HepG2 (cell line): ENCODE data around the gene PRPF38B. TPM values are rescaled to one million over a fixed set of nuclear protein-coding genes. Genes with fewer than 3 reads are reported as not detected.
A peak's percentile ranks its signal among the peaks of the same experiment; 100 is the strongest.

Source experiments
- ATAC-seq: fragments of 200-7000 bp; cut with Tn5 transposase; 3 replicates; pipeline ENCODE4 v1.9.1; 2020; ENCODE audit warnings: mild to moderate bottlenecking, moderate library complexity
- BruUV-seq: library from RNA; stranded (reverse); fragments of 400-500 nt; replicated peaks from 2 replicates; lab custom pipeline; 2021; lab: Mats Ljungman, UMichigan
- CTCF ChIA-PET: fragments of 300-600 bp; formaldehyde crosslinking; extraction: SDS; loops from one replicate; lab custom pipeline; 2021; ENCODE audit warnings: low total read pairs, inconsistent platforms, low intra/inter-chr PET ratio; lab: Yijun Ruan, JAX
- POLR2A ChIA-PET: fragments of 350-600 bp; sonication (Branson Sonifier 250); formaldehyde crosslinking; loops from one replicate; lab custom pipeline; 2020; ENCODE audit warnings: antibody characterized with exemption, inconsistent platforms; lab: Yijun Ruan, JAX
- DNase-seq: peaks from one replicate; pipeline ENCODE4 v3.0.0-alpha.2; 2015; ENCODE audit warnings: low spot score
- FAIRE-seq: peaks from 3 replicates; lab custom pipeline; 2011; peaks lifted over from hg19 to GRCh38; lab: Jason Lieb, UNC
- H2AFZ ChIP-seq: one replicate; pipeline ENCODE4 v1.6.1; 2011; ENCODE audit warnings: low read length, inconsistent platforms
- H3K27ac ChIP-seq: fragments of 300-600 bp; 3 replicates; pipeline ENCODE4 v1.8.0; 2011; ENCODE audit warnings: mixed run types, mild to moderate bottlenecking, mixed read lengths, low read length, inconsistent platforms; ENCODE audit not compliant: insufficient read depth; ENCODE audit errors: extremely low read length
- H3K27me3 ChIP-seq, 2 experiments: fragments of 200-600 bp in 1 of 2; 2 replicates in 1 of 2; 3 replicates in 1 of 2; pipeline versions ENCODE4 v1.6.0 to v1.8.0; 2011; ENCODE audit warnings: low read length in 2 of 2, mild to moderate bottlenecking in 2 of 2, moderate library complexity in 2 of 2, inconsistent platforms in 1 of 2; ENCODE audit not compliant: insufficient read depth in 2 of 2, control insufficient read depth in 1 of 2
- H3K36me3 ChIP-seq, 2 experiments: fragments of 200-600 bp in 1 of 2; replicated peaks in 1 of 2; 2 replicates in 1 of 2; 3 replicates in 1 of 2; pipeline versions ENCODE4 v1.5.1 to v1.8.0; 2011; ENCODE audit warnings: low read length in 2 of 2, inconsistent platforms in 1 of 2; ENCODE audit not compliant: insufficient read depth in 2 of 2, control insufficient read depth in 1 of 2
- H3K4me1 ChIP-seq: 2 replicates; pipeline ENCODE4 v1.5.1; 2012; ENCODE audit warnings: low read length, inconsistent platforms; ENCODE audit not compliant: insufficient read depth
- H3K4me2 ChIP-seq: 2 replicates; pipeline ENCODE4 v1.6.0; 2011; ENCODE audit warnings: low read depth, low read length, inconsistent platforms
- H3K4me3 ChIP-seq, 3 experiments: fragments of 200-600 bp in 1 of 3; sonication (generic), shearing (Covaris generic) in 1 of 3; replicated peaks in 1 of 3; 2 replicates each; pipeline ENCODE4 v1.5.1; 2011 to 2016; ENCODE audit warnings: low read length in 3 of 3, inconsistent platforms in 2 of 3, low read depth in 2 of 3, mild to moderate bottlenecking in 2 of 3, control low read depth in 1 of 3, mixed read lengths in 1 of 3; ENCODE audit not compliant: insufficient read depth in 1 of 3
- H3K79me2 ChIP-seq: one replicate; pipeline ENCODE4 v1.6.1; 2011; ENCODE audit warnings: low read length, inconsistent platforms; ENCODE audit not compliant: insufficient read depth
- H3K9ac ChIP-seq: 2 replicates; pipeline ENCODE4 v1.6.0; 2011; ENCODE audit warnings: mild to moderate bottlenecking, low read depth, low read length, inconsistent platforms; ENCODE audit not compliant: insufficient read depth
- H3K9me3 ChIP-seq: 2 replicates; pipeline ENCODE4 v1.5.1; 2012; ENCODE audit warnings: mild to moderate bottlenecking, low read length
- H4K20me1 ChIP-seq: 2 replicates; pipeline ENCODE4 v1.6.0; 2011; ENCODE audit warnings: inconsistent platforms, mild to moderate bottlenecking, low read length, moderate library complexity; ENCODE audit not compliant: insufficient read depth
- ATF5 ChIP-seq: sonication (generic); formaldehyde crosslinking; IDR thresholded peaks from 2 replicates; pipeline ENCODE4 v1.4.0; 2020; ENCODE audit warnings: mild to moderate bottlenecking, low read depth, missing genetic modification reagents
- CBFB ChIP-seq: sonication (generic); formaldehyde crosslinking; IDR thresholded peaks from 2 replicates; pipeline ENCODE4 v1.4.0; 2020; ENCODE audit warnings: missing genetic modification reagents
- CHD4 ChIP-seq: fragments of 200-600 bp; sonication (generic); IDR thresholded peaks from 2 replicates; pipeline ENCODE4 v1.7.0; 2017; ENCODE audit warnings: mild to moderate bottlenecking, low read length, borderline replicate concordance
- CTCF ChIP-seq: sonication (generic); formaldehyde crosslinking; IDR thresholded peaks from 2 replicates; pipeline ENCODE4 v1.5.0; 2020; ENCODE audit warnings: mild to moderate bottlenecking, missing genetic modification reagents, moderate library complexity
- EHMT2 ChIP-seq: fragments of 200-600 bp; sonication (generic); IDR thresholded peaks from 2 replicates; pipeline ENCODE4 v1.7.0; 2017; ENCODE audit warnings: antibody characterized with exemption, low read depth, low read length, borderline replicate concordance
- ELF3 ChIP-seq: IDR thresholded peaks from 2 replicates; pipeline ENCODE4 v1.6.1; 2016; ENCODE audit warnings: missing genetic modification reagents, missing compliant biosample characterization
- KLF12 ChIP-seq: sonication (generic); formaldehyde crosslinking; IDR thresholded peaks from 2 replicates; pipeline ENCODE4 v1.4.0; 2020; ENCODE audit warnings: missing genetic modification reagents, borderline replicate concordance
- ZGPAT ChIP-seq: IDR thresholded peaks from 2 replicates; pipeline ENCODE4 v1.6.1; 2016; ENCODE audit warnings: mild to moderate bottlenecking
- WGBS: methylation state at CpG from one replicate; pipeline ENCODE4 v1.1.6; 2017; ENCODE audit warnings: low lambda C conversion rate; 5-methylcytosine and 5-hydroxymethylcytosine counted together
- in situ Hi-C: cut with HindIII; loops from 2 replicates; pipeline ENCODE4 v1.10.0; 2017; ENCODE audit warnings: low pct_unique_long_range_greater_than_20kb; ENCODE audit not compliant: extremely low pct_ligation_motif_present
- intact Hi-C: fragments of 100-400 bp; cut with micrococcal nuclease; formaldehyde crosslinking; loops from one replicate; pipeline ENCODE4 v1.10.0; 2022; ENCODE audit not compliant: unreplicated experiment
- polyA plus RNA-seq, 8 experiments: library from polyadenylated mRNA; depleted of rRNA in 3 of 8; stranded (reverse) in 7 of 8; unstranded in 1 of 8; fragments of >200 nt; fragmentation: Illumina TruSeq in 4 of 8; extraction: Trizol in 4 of 8; gene quantifications; 2 replicates each; pipeline versions ENCODE4 v1.2.1 to v1.2.3, GENCODE V29; 2011 to 2016; ENCODE audit warnings: low read depth in 4 of 8, missing spikeins in 1 of 8, mixed read lengths in 1 of 8; ENCODE audit not compliant: insufficient read depth in 1 of 8
- total RNA-seq, 5 experiments: library from RNA; depleted of rRNA; stranded (reverse); fragments of >200 nt; fragmentation: Illumina TruSeq; extraction: Trizol; gene quantifications; 2 replicates each; pipeline ENCODE4 v1.2.3, GENCODE V29; 2016; ENCODE audit warnings: low read depth in 1 of 5

Gene PRPF38B
- total and polyA plus RNA-seq, 2 of the 13 experiments (the other 11 are each of a cell fraction or from before 2014, with no cell fraction given): 25.7 to 29.7 TPM

- in situ Hi-C loops: no loop called here
These were observed 53.9 kb downstream of the PRPF38B start for GRCh38 chr1:108745980-108746381.

More at GRCh38 chr1:108745980-108746381, 53.9 kb downstream of the PRPF38B start:
- H2AFZ ChIP-seq: peak overlapping the region; percentile 60
- H3K4me2 ChIP-seq: peak overlapping the region; percentile 58
- WGBS: 45% methylated on average over 3 of the region's 3 CpGs
- H3K27ac ChIP-seq: no peak overlapping the region
- peaks cover 8% of the 10 kb centered on the region for H3K79me2 ChIP-seq
- peaks cover 0 to 11% of the 10 kb centered on the region in 2 experiments; a peak in 1 of 5 replicates for H3K27me3 ChIP-seq
- H4K20me1 ChIP-seq: no peaks in the 10 kb centered on the region
- H3K4me1 ChIP-seq: peaks cover 14% of the 10 kb centered on the region
- DNase-seq (no peak), ATAC-seq (no peak), FAIRE-seq (no peak)
- intact Hi-C loops: loop anchor here (1.0 kb wide), 1 partner anchor 53 kb away; no protein-coding TSS in a partner anchor
- peak overlapping the region in 1 of 3 experiments; percentile 99; a peak in 1 of 6 replicates for H3K4me3 ChIP-seq
- TF ChIP-seq CHD4 (0 out of 2 replicates have a peak, but pooled peaks have one; percentile 66), CBFB (CRISPR knock-in tag) (no peak), ATF5 (CRISPR knock-in tag) (0 out of 2 replicates have a peak, but pooled peaks have one; percentile 1), EHMT2 (0 out of 2 replicates have a peak, but pooled peaks have one; percentile 27), CTCF (CRISPR knock-in tag) (no peak), ELF3 (no peak), ZGPAT (CRISPR knock-in tag) (no peak), KLF12 (CRISPR knock-in tag) (no peak)
- TF ChIP-seq, all 625 proteins: peak for 3
- Histone ChIP-seq H3K9me3 (no peaks in the 10 kb centered on the region), H3K36me3 (no peaks in the 10 kb centered on the region; a peak in 1 of 5 replicates), H3K9ac (peak overlapping the region; percentile 94; the same call in 1 of the 2 replicates)
- ChIA-PET CTCF (no interaction called here), POLR2A (no interaction called here)
- no TSS peak for BruUV-seq
